NB4 (cell line): ENCODE measurements around the gene FAM120C.

Experiments
- DNase-seq: peaks from one replicate; pipeline ENCODE4 v3.0.0; 2010; ENCODE audit warnings: low read depth
- H3K4me3 ChIP-seq: one replicate; pipeline ENCODE4 v1.5.1; 2011; ENCODE audit warnings: mild to moderate bottlenecking, low read depth, low read length, moderate library complexity
- MAX ChIP-seq: IDR thresholded peaks from 2 replicates; pipeline ENCODE4 v1.6.1; 2011; ENCODE audit warnings: low read depth, low read length
- MYC ChIP-seq: IDR thresholded peaks from 2 replicates; pipeline ENCODE4 v1.6.1; 2011; ENCODE audit warnings: low read depth, low read length
- POLR2A ChIP-seq: IDR thresholded peaks from 2 replicates; pipeline ENCODE4 v1.6.1; 2011; ENCODE audit warnings: mild to moderate bottlenecking; ENCODE audit not compliant: insufficient read length; ENCODE audit errors: extremely low read depth
- TF ChIP-seq, protein P1 (sequence below): IDR thresholded peaks from one replicate; pipeline ENCODE4 v1.5.1; 2012; ENCODE audit warnings: low read depth, low read length

FAM120C gene

DNA sequence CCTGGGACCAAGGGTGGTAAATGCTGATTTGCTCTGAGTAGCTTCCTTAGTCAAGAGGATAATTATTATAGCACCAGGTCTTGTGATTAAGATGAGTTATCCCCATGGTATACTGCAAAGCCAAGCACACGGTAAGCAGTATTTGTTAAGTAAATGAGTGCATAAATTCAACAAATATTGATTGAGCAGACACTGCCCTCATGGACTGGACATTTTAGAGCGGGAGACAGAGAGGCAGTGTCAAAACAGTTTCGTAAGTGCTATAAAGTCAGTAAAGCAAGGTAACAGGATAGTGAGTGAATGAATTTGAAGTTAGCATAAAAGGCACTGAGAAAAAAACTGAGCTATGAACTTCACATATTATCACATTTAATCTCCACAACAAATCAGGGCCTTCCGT lies 152.7 kb downstream of the FAM120C start:
- no peak for DNase-seq
- no peak overlapping the region for H3K4me3 ChIP-seq
- TF ChIP-seq MAX (no peak), POLR2A (no peak), MYC (no peak)
- TF ChIP-seq, protein P1, sequence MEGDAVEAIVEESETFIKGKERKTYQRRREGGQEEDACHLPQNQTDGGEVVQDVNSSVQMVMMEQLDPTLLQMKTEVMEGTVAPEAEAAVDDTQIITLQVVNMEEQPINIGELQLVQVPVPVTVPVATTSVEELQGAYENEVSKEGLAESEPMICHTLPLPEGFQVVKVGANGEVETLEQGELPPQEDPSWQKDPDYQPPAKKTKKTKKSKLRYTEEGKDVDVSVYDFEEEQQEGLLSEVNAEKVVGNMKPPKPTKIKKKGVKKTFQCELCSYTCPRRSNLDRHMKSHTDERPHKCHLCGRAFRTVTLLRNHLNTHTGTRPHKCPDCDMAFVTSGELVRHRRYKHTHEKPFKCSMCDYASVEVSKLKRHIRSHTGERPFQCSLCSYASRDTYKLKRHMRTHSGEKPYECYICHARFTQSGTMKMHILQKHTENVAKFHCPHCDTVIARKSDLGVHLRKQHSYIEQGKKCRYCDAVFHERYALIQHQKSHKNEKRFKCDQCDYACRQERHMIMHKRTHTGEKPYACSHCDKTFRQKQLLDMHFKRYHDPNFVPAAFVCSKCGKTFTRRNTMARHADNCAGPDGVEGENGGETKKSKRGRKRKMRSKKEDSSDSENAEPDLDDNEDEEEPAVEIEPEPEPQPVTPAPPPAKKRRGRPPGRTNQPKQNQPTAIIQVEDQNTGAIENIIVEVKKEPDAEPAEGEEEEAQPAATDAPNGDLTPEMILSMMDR = no peak

DNA sequence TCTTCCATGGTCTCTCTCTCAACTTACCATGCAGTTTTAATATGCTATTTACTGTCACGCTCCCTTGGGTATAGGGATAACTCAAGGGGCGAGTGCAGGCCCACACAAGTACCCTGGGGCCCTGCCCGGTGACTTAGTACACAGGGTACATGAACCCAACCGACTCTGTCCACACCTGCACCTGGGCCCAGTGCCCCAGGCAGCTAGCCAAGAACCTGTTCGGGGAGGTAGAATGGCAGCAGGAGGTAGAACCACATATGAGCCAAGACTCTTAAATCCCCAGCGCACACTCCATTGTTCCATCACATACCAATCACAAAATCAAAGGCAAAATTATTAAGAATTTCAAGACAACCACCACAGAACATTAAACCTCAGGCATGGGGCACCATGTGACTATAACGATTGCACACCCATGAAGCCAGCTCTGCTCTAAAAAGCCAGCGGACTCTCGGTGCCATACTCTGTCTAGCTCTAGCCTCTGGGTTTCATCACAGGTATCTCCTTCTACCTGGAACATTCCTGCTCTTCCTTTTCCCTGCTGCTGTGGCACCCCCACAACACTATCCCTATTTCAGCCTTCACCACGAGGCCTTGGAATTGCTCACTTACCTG lies 153.4 kb downstream of the FAM120C start:
- no peak overlapping the region for H3K4me3 ChIP-seq
- TF ChIP-seq MYC (no peak), MAX (no peak), POLR2A (no peak)
- TF ChIP-seq, protein P1 = no peak
- no peak for DNase-seq

- no peak for DNase-seq
- no peak for TF ChIP-seq MAX
- TF ChIP-seq, protein P1 = no peak
Observed at GRCh38 chrX:54024350-54024749, 158.7 kb downstream of the FAM120C start.

More at GRCh38 chrX:54024350-54024749, 158.7 kb downstream of the FAM120C start:
- no peak overlapping the region for H3K4me3 ChIP-seq
